Muscle of leg (tissue), 11 donors: ENCODE measurements around the gene RAD51B. TPM values are rescaled to one million over a fixed set of nuclear protein-coding genes. Genes with fewer than 3 reads are reported as not detected.

ENCODE experiments used
- DNase-seq: peaks from one replicate; pipeline ENCODE4 v3.0.0; 2013
- H3K27ac ChIP-seq: one replicate; pipeline ENCODE4 v1.5.1; 2013; ENCODE audit warnings: mild to moderate bottlenecking, low read length, control low read depth
- H3K27me3 ChIP-seq: one replicate; pipeline ENCODE4 v1.6.1; 2013; ENCODE audit warnings: low read length; ENCODE audit not compliant: control insufficient read depth, insufficient read depth
- H3K36me3 ChIP-seq: one replicate; pipeline ENCODE4 v1.6.1; 2013; ENCODE audit warnings: low read length; ENCODE audit not compliant: control insufficient read depth, insufficient read depth
- H3K4me1 ChIP-seq: one replicate; pipeline ENCODE4 v1.6.1; 2013; ENCODE audit warnings: low read length; ENCODE audit not compliant: control insufficient read depth, insufficient read depth
- H3K4me3 ChIP-seq: one replicate; pipeline ENCODE4 v1.5.1; 2013; ENCODE audit warnings: low read length, control low read depth
- H3K9me3 ChIP-seq: replicated peaks from 2 replicates; pipeline ENCODE4 v1.6.1; 2013; ENCODE audit warnings: low read depth, low read length; ENCODE audit not compliant: control insufficient read depth
- WGBS: methylation state at CpG from one replicate; pipeline ENCODE4 v1.1.5; 2013; ENCODE audit warnings: missing lambda C conversion rate; ENCODE audit not compliant: insufficient coverage; 5-methylcytosine and 5-hydroxymethylcytosine counted together
- polyA plus RNA-seq, 8 donors: library from polyadenylated mRNA; unstranded; fragments of 120-200 nt; gene quantifications; one replicate each; pipeline versions ENCODE4 v1.2.1 to v1.2.3, GENCODE V29; 2013; ENCODE audit warnings: inconsistent platforms in 1 of 8, low replicate concordance in 1 of 8; ENCODE audit not compliant: insufficient read length in 8 of 8, insufficient read depth in 1 of 8
- total RNA-seq: library from RNA; stranded (reverse); fragments of 120-200 nt; gene quantifications from one replicate; pipeline ENCODE4 v1.2.4, GENCODE V29; 2013

RAD51B gene
- total and polyA plus RNA-seq, 9 donors = 6.0 to 16.5 (median 7.2) TPM

- no CpG with 5 or more reads among the region's 2 CpGs for WGBS
- Histone ChIP-seq H3K4me1 (peaks cover 53% of the 10 kb centered on the region), H3K27ac (no peak overlapping the region), H3K9me3 (no peaks in the 10 kb centered on the region), H3K36me3 (no peaks in the 10 kb centered on the region), H3K27me3 (no peaks in the 10 kb centered on the region), H3K4me3 (no peak overlapping the region)
- no peak for DNase-seq
Observed at GRCh38 chr14:68542346-68542745, 722.8 kb downstream of the RAD51B start.

- WGBS = no CpG with 5 or more reads among the region's 3 CpGs
- Histone ChIP-seq H3K4me3 (no peak overlapping the region), H3K9me3 (no peaks in the 10 kb centered on the region), H3K36me3 (no peaks in the 10 kb centered on the region), H3K27me3 (no peaks in the 10 kb centered on the region), H3K4me1 (peaks cover 59% of the 10 kb centered on the region), H3K27ac (peak overlapping the region; percentile 65)
- no peak for DNase-seq
Observed at GRCh38 chr14:68543516-68543915, 723.9 kb downstream of the RAD51B start.

DNA sequence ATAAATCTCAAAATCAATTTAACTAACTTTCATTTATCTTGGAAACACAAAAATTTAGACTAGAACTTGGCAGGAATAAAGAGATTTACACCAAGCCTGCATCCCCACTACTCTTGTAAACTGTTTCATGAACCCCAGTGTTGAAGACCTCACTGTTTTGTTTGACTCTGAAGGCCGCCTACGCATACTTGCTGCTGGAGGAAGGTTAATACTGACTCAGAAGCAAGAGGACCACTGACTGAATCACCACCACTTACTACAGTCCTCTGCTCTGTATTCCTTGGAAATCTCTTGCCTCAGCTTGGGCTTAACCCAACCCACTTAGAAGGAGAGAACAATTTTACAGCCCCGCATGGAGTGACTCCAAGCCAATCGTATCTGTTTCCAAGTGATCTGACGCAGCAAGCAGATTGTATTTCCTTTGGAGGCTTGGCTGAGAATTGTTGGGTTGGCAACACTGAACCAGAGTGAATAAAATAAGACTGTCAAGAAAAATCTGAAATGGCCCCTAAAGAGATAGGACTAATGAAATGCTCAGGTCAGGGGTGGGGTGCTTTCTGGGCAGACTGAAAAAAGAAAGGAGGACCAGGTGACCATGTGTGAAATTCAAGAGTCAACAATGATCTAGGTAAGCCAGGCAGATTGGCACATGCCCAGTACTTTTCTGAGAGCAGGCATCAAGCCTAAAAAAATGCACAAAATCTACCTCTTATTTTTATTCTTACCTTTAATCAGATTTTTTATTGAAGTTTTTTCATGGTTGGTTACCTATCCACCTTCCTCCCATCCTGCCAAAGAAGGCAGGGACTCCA lies 724.7 kb downstream of the RAD51B start:
- 8% methylated on average over 2 of the region's 5 CpGs for WGBS
- peaks cover 61% of the 10 kb centered on the region for H3K4me1 ChIP-seq

DNA sequence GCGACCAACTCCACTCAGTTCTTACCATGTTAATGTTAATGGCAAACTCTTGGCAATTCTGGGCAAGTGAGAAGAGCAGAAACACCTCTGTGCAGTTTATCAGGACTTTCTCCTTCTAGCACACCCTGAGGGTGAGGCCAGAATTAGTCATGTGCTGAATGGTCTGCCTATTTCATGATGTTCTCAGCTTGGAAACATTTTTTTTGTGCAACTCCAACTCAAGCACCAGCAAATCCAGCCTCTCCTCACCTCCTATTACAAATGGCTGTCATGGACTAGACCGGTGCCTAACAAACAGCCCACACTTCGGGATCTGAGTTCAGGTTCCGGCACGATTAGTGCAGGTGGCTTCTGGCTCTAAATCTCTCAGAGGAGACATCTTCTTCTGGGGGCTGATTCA lies 727.3 kb downstream of the RAD51B start:
- peaks cover 68% of the 10 kb centered on the region for H3K4me1 ChIP-seq
- no peaks in the 10 kb centered on the region for H3K27me3 ChIP-seq
- no peaks in the 10 kb centered on the region for H3K36me3 ChIP-seq
- H3K4me3 ChIP-seq = no peak overlapping the region
- peak overlapping the region; percentile 98 for H3K27ac ChIP-seq
- DNase-seq = no peak
- H3K9me3 ChIP-seq = no peaks in the 10 kb centered on the region
- 98% methylated on average over 4 of the region's 5 CpGs for WGBS

More for the DNA sequence above, 724.7 kb downstream of the RAD51B start:
- H3K36me3 ChIP-seq = no peaks in the 10 kb centered on the region
- no peaks in the 10 kb centered on the region for H3K9me3 ChIP-seq
- DNase-seq = peak; percentile 97
- peak overlapping the region; percentile 65 for H3K27ac ChIP-seq
- no peaks in the 10 kb centered on the region for H3K27me3 ChIP-seq
- H3K4me3 ChIP-seq = no peak overlapping the region

GRCh38 chr14:68547305-68548193 lies 728.0 kb downstream of the RAD51B start:
- no peaks in the 10 kb centered on the region for H3K27me3 ChIP-seq
- H3K9me3 ChIP-seq = no peaks in the 10 kb centered on the region
- WGBS = 59% methylated on average over 7 of the region's 12 CpGs
- H3K36me3 ChIP-seq = no peaks in the 10 kb centered on the region
- peak; percentile 82 for DNase-seq
- H3K27ac ChIP-seq = peak overlapping the region; percentile 98
- peaks cover 75% of the 10 kb centered on the region for H3K4me1 ChIP-seq
- H3K4me3 ChIP-seq = no peak overlapping the region

- H3K4me3 ChIP-seq = no peak overlapping the region
Observed at GRCh38 chr14:68548194-68549076, 728.9 kb downstream of the RAD51B start.

GRCh38 chr14:68550338-68550715 lies 730.7 kb downstream of the RAD51B start:
- Histone ChIP-seq H3K4me1 (peaks cover 82% of the 10 kb centered on the region), H3K27ac (peak overlapping the region; percentile 86), H3K4me3 (no peak overlapping the region), H3K36me3 (no peaks in the 10 kb centered on the region), H3K27me3 (no peaks in the 10 kb centered on the region), H3K9me3 (peaks cover 3% of the 10 kb centered on the region)
- DNase-seq = peak; percentile 79
- 40% methylated on average over 2 of the region's 4 CpGs for WGBS

More at GRCh38 chr14:68548194-68549076, 728.9 kb downstream of the RAD51B start:
- peak; percentile 98 for DNase-seq
- Histone ChIP-seq H3K27me3 (no peaks in the 10 kb centered on the region), H3K9me3 (peaks cover 3% of the 10 kb centered on the region), H3K36me3 (no peaks in the 10 kb centered on the region), H3K27ac (peak overlapping the region; percentile 98), H3K4me1 (peaks cover 81% of the 10 kb centered on the region)
- 33% methylated on average over 9 of the region's 14 CpGs for WGBS

- Histone ChIP-seq H3K4me1 (peaks cover 86% of the 10 kb centered on the region), H3K27ac (peak overlapping the region; percentile 86), H3K4me3 (no peak overlapping the region), H3K36me3 (no peaks in the 10 kb centered on the region), H3K27me3 (no peaks in the 10 kb centered on the region), H3K9me3 (peaks cover 3% of the 10 kb centered on the region)
- DNase-seq = peak; percentile 65
- WGBS = 33% methylated on average over 4 of the region's 7 CpGs
Observed at GRCh38 chr14:68551045-68551683, 731.6 kb downstream of the RAD51B start.

GRCh38 chr14:68552075-68552474 lies 732.5 kb downstream of the RAD51B start:
- H3K9me3 ChIP-seq = peaks cover 3% of the 10 kb centered on the region
- H3K4me3 ChIP-seq = no peak overlapping the region
- peak overlapping the region; percentile 86 for H3K27ac ChIP-seq
- peaks cover 84% of the 10 kb centered on the region for H3K4me1 ChIP-seq
- no peak for DNase-seq
- no peaks in the 10 kb centered on the region for H3K27me3 ChIP-seq
- H3K36me3 ChIP-seq = no peaks in the 10 kb centered on the region
- 83% methylated on average over 1 of the region's 7 CpGs for WGBS
